ENCODE results near the gene CNOT2. TPM values are rescaled to one million over a fixed set of nuclear protein-coding genes. Genes with fewer than 3 reads are reported as not detected.

The CNOT2 gene
- polyA plus RNA-seq, 1 donor (not counting 4 experiments of a cell fraction or from before 2014, with no cell fraction given): 85.3 TPM

DNA sequence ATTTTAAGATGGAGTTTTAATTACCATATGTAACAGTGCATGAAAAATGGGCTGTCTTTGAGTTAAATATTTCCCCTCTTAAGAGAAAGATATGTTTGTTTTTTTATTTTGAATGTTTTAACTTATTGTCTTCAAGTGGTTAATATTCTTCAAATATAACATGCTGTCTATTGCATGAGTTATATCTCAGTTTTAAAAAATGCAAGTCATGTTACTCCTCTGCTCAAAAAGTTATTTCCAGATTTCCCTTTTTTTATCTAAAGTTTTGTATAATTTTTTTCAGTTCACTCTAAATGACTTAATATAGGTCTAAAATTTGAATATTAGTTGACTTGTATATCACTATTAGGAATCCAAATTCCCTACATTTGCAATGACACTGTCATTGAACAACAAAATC lies 117.0 kb downstream of the CNOT2 start:
- H3K79me2 ChIP-seq (ENCODE audit: control insufficient read depth, insufficient read depth, low read length): no peaks in the 10 kb centered on the region
- TF ChIP-seq, protein P1, sequence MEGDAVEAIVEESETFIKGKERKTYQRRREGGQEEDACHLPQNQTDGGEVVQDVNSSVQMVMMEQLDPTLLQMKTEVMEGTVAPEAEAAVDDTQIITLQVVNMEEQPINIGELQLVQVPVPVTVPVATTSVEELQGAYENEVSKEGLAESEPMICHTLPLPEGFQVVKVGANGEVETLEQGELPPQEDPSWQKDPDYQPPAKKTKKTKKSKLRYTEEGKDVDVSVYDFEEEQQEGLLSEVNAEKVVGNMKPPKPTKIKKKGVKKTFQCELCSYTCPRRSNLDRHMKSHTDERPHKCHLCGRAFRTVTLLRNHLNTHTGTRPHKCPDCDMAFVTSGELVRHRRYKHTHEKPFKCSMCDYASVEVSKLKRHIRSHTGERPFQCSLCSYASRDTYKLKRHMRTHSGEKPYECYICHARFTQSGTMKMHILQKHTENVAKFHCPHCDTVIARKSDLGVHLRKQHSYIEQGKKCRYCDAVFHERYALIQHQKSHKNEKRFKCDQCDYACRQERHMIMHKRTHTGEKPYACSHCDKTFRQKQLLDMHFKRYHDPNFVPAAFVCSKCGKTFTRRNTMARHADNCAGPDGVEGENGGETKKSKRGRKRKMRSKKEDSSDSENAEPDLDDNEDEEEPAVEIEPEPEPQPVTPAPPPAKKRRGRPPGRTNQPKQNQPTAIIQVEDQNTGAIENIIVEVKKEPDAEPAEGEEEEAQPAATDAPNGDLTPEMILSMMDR (optimal IDR thresholded peaks at IDR 0.05 in 1 of 3, IDR thresholded peaks at IDR 0.05 in 1 of 3, conservative IDR thresholded peaks at IDR 0.05 in 1 of 3; ENCODE audit: extremely low read depth in 1 of 3, insufficient read depth in 2 of 3, low read length in 3 of 3): no peak
- no peak for TF ChIP-seq EZH2 (IDR thresholded peaks at IDR 0.05; ENCODE audit: low read length)
- H3K9me1 ChIP-seq (ENCODE audit: control insufficient read depth, extremely low read depth, insufficient read depth, low read length): no peaks in the 10 kb centered on the region
- FAIRE-seq: no peak
- no peak overlapping the region for H3K27ac ChIP-seq (ENCODE audit: control insufficient read depth, insufficient read depth, low read length)
- H2AFZ ChIP-seq (ENCODE audit: control insufficient read depth, low read length): no peak overlapping the region
- H3K36me3 ChIP-seq (ENCODE audit: control insufficient read depth in 2 of 2, extremely low read depth in 1 of 2, insufficient read depth in 2 of 2, low read length in 2 of 2): no peaks in the 10 kb centered on the region
- H3K27me3 ChIP-seq (ENCODE audit: control insufficient read depth, extremely low read depth, insufficient read depth, low read length): peaks cover 6% of the 10 kb centered on the region
- DNase-seq (ENCODE audit: low read depth, low spot score): no peak
- no peak overlapping the region for H3K4me3 ChIP-seq (ENCODE audit: control insufficient read depth in 2 of 3, extremely low read depth in 1 of 3, insufficient read depth in 2 of 3, low read depth in 1 of 3, low read length in 3 of 3)
- no peak overlapping the region for H3K4me2 ChIP-seq (ENCODE audit: control insufficient read depth, extremely low read depth, insufficient read depth, low read depth, low read length)
- H3K9ac ChIP-seq (ENCODE audit: control insufficient read depth, extremely low read depth, insufficient read depth, low read length): no peak overlapping the region
- H3K4me1 ChIP-seq (ENCODE audit: control insufficient read depth, extremely low read depth, insufficient read depth, low read length): peaks cover 4% of the 10 kb centered on the region
- no peaks in the 10 kb centered on the region for H3K9me3 ChIP-seq (ENCODE audit: control insufficient read depth, low read depth, low read length)
- H4K20me1 ChIP-seq (ENCODE audit: control insufficient read depth, extremely low read depth, insufficient read depth, low read length): no peaks in the 10 kb centered on the region
- dilution Hi-C loops (cut with MboI; ENCODE audit: extremely low pct_ligation_motif_present, low sequenced_read_pairs): no loop called here

DNA sequence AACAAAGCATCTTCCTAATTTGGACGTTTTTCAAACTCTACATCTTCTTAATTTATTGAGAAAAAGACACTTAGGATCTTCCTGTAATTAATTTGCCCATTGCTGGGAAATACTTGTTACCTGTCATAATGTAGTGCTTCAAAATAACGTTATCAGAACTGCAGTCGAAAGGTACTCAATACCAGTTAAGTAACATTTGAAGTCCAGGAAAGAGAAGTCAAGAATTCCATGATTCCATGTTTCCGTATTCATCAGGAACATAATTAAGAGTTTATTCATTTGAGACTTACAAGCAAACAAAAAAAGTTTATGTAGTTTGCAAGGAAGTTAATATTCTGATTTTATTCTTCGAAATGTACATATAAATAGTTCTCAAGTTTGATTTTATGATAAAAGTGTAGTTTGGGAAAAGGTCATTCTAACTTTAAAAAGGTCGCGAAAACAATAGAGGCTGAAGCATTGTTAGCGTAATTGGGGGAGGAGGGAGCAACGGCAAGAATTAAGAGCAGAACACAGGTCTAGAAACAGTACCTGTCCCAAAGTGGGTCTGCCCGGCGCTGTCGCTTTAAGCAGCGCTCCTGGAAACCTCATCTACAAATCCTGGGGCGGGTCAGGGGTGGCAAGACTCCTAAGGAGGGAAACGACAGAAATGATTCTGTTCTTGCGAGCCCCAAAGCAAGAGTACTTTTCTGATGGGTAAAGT lies 121.6 kb downstream of the CNOT2 start:
- H3K9ac ChIP-seq (ENCODE audit: control insufficient read depth, extremely low read depth, insufficient read depth, low read length): no peak overlapping the region
- FAIRE-seq (peak; percentile 26), DNase-seq (ENCODE audit: low read depth, low spot score) (no peak)
- no peaks in the 10 kb centered on the region for H3K36me3 ChIP-seq (ENCODE audit: control insufficient read depth in 2 of 2, extremely low read depth in 1 of 2, insufficient read depth in 2 of 2, low read length in 2 of 2)
- no peak overlapping the region for H3K27ac ChIP-seq (ENCODE audit: control insufficient read depth, insufficient read depth, low read length)
- TF ChIP-seq EZH2 (IDR thresholded peaks at IDR 0.05; ENCODE audit: low read length): peak; percentile 4
- TF ChIP-seq, protein P1 (optimal IDR thresholded peaks at IDR 0.05 in 1 of 3, IDR thresholded peaks at IDR 0.05 in 1 of 3, conservative IDR thresholded peaks at IDR 0.05 in 1 of 3; ENCODE audit: extremely low read depth in 1 of 3, insufficient read depth in 2 of 3, low read length in 3 of 3): no peak
- no peaks in the 10 kb centered on the region for H3K9me1 ChIP-seq (ENCODE audit: control insufficient read depth, extremely low read depth, insufficient read depth, low read length)
- H4K20me1 ChIP-seq (ENCODE audit: control insufficient read depth, extremely low read depth, insufficient read depth, low read length): no peaks in the 10 kb centered on the region
- dilution Hi-C loops (cut with MboI; ENCODE audit: extremely low pct_ligation_motif_present, low sequenced_read_pairs): no loop called here
- peaks cover 13% of the 10 kb centered on the region for H3K4me1 ChIP-seq (ENCODE audit: control insufficient read depth, extremely low read depth, insufficient read depth, low read length)
- H3K9me3 ChIP-seq (ENCODE audit: control insufficient read depth, low read depth, low read length): no peaks in the 10 kb centered on the region
- H3K27me3 ChIP-seq (ENCODE audit: control insufficient read depth, extremely low read depth, insufficient read depth, low read length): peaks cover 23% of the 10 kb centered on the region
- H3K4me3 ChIP-seq (ENCODE audit: control insufficient read depth in 2 of 3, extremely low read depth in 1 of 3, insufficient read depth in 2 of 3, low read depth in 1 of 3, low read length in 3 of 3): peak overlapping the region; percentile 53 to 90 (median 74)
- peak overlapping the region; percentile 94 for H3K4me2 ChIP-seq (ENCODE audit: control insufficient read depth, extremely low read depth, insufficient read depth, low read depth, low read length)
- no peak overlapping the region for H2AFZ ChIP-seq (ENCODE audit: control insufficient read depth, low read length)
- H3K79me2 ChIP-seq (ENCODE audit: control insufficient read depth, insufficient read depth, low read length): no peaks in the 10 kb centered on the region
